Ramos (cell line): ENCODE data around the gene HCRTR1.

Experiments used
- in situ Hi-C: fragments of 300-500 bp; cut with MboI; formaldehyde crosslinking; loops from one replicate; pipeline ENCODE4 v1.14.3; 2022; ENCODE audit warnings: low sequenced_read_pairs; ENCODE audit not compliant: unreplicated experiment

Gene HCRTR1

DNA sequence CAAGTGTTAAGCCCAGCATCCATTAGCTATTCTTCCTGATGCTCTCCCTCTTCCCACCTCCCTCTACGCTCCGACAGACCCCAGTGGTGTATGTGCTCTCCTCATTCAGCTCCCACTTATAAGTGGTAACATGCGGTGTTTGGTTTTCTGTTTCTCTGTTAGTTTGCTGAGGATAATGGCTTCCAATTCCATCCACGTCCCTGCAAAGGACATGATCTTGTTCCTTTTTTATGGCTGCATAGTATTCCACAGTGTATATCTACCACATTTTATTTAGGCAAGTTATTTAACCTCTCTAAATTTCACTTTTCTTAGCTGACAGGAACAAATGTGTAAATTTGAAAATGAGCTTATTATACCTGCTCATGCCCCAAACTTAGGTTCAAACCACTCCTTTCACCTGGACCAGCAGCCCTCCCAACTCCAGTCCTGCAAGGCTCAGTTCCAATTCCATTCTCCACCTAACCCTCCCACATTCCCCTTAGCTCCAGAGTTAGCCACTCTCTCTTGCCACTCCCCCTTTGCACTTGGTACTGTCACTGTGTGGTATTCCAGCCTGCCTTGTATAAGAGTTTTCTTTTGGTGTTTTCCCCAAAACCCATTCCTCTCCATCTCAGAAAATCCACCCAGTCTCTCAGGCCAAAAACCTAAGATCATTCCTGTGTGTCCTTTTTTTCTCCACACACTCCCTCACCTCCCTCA is 28.9 kb downstream of the HCRTR1 start:
- in situ Hi-C loops = no loop called here

- in situ Hi-C loops = no loop called here
Observed at GRCh38 chr1:31647106-31647505, 29.6 kb downstream of the HCRTR1 start.

DNA sequence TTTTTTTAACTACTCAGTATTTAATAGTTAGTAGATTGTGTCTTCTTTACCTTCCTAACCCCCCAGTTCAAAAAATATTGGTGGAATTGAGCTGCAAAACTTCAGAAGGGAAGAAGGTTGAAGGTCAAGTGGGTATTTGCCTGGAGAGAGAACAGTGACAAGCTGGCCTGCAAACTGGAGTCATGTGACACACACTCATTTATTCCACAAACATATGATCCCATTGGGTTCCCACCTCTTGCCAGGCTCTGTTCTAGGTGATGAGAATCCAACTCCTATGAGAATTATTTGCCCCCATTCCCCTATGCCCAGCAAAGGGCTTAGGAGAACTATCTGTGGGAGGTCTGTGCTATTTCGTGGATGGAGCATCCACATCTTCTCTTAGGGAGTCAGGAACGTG is 30.7 kb downstream of the HCRTR1 start:
- in situ Hi-C loops = no loop called here

- in situ Hi-C loops = no loop called here
Observed at GRCh38 chr1:31648641-31649357, 31.3 kb downstream of the HCRTR1 start.

DNA sequence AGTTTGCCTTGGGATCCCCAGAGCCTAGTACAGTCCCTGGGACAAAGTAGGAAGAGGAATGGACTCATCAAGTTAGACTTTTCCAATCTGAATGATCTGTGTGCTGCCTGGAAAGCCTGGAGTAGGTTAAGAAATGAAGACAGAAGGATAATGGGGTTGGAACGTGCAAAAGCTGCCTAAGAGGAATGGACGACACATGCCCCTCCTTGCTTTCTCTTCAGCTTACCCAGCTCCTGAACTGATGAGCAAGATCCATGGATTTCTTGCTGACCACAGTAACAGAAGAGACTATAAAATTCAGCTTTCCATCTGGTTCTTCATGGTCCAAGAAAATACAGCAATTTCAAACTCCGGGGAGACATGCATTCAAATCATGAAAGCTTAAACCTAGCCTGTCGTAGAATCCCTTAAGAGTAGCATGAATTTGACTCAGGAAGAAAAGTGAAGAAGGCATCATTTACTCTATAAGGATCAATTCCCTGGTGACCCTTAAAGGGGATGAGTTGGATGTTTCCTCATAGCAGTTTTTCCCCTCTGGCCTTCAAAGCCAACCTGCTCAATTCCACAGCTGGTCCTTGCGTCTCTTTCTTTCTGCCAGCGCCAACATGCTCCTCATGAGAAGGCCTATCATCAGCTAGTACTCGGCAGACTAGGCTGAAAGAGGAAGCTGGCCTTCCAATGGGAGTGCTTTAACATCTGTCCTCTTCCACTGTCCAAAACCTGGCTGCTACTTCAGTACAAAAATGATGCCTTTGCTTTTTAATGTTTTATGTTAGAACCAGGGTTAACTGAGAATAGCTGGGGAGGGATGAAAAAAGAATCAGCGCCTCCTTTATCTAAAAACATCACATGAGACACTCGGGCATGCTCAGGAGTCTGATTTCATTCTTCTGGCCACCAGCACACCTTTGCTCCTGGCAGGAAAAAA is 32.9 kb downstream of the HCRTR1 start:
- in situ Hi-C loops = loop anchor here (25.0 kb wide), 1 partner anchor 312 kb away; no protein-coding TSS in a partner anchor

GRCh38 chr1:31651089-31651420 is 33.6 kb downstream of the HCRTR1 start:
- in situ Hi-C loops = loop anchor here (25.0 kb wide), 1 partner anchor 311 kb away; no protein-coding TSS in a partner anchor

DNA sequence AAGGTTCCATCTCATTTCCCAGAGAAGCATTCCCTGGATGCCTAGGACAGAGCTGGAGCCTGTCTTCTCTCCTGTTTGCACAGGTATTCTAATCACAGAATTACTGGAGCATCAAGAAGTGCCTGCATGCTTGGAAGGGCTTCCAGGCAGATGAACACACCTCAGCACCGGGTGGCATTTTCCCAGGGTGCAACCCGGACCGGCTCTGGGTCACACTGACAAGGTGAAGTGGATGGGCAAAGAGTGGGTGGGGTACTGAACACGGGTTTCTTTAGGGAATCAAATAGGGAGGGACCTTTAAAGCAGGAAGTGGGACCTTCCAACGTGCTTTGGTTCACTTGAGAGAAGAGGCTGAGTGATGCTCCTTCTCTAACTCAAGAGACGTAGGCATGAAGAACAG is 34.3 kb downstream of the HCRTR1 start:
- in situ Hi-C loops = loop anchor here (25.0 kb wide), 1 partner anchor 311 kb away; no protein-coding TSS in a partner anchor

DNA sequence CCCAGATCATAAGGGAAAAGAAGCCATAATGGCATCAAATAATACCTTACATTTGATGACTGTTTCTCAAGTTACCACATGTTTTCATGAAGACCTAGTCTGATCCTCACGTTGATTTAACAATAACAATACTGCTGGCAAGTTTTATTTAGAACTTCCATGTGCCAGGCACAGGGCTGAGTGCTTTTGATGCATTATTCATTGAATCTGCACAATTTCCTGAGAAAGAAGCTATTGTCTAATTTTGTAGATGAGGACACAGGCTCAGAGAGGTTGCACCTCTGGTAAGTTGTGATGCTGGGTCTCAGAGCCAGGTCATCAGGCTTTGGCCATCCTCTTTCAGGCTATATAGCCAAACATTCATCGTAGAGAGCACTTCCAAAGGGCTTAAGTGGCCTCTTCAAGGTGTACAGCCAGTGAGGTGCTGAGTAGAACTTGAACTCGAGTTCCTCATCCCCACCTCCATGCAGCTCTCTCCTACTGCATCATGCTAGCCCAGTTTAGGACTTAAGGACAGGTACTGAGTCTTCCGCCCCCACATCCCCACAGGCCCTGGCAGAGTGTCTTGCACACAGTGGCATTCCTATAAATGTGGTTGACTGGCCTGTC is 35.5 kb downstream of the HCRTR1 start:
- in situ Hi-C loops = loop anchor here (25.0 kb wide), 1 partner anchor 309 kb away; no protein-coding TSS in a partner anchor

- in situ Hi-C loops = loop anchor here (25.0 kb wide), 1 partner anchor 308 kb away; no protein-coding TSS in a partner anchor
Observed at GRCh38 chr1:31653717-31654473, 36.4 kb downstream of the HCRTR1 start.

DNA sequence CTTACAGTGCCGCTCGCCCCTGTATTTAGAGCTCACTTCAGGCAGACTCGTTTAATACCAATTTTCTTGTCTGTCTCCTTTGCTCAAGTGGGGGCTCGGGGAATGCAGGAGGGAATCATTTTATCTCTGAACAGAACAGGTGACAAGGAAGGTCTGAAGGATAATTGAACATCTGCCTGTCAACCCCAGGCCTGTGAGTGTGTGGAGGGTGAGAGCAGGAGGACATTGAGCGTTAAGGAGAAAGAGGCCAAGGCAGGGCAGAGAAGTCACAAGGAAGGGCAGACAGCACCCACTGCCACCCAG is 36.9 kb downstream of the HCRTR1 start:
- in situ Hi-C loops = loop anchor here (25.0 kb wide), 1 partner anchor 308 kb away; no protein-coding TSS in a partner anchor

DNA sequence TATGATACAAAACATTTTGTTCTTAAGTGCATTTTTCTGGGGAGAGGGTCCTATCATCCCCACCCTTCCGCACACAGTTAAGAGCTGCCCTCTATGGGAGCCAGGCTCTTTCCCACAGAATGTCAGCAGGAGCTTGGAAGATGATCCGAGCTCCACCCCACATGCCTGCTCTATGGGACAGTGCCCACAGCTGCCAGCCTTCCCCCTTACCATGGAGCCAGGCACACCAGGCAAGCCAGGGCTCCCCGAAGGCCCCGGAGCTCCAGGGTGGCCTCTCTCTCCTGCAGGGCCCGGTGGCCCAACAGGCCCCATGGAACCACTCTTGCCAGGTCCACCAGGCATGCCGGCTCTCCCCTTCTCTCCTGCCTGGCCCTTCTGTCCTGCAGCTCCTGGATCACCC is 37.6 kb downstream of the HCRTR1 start:
- in situ Hi-C loops = loop anchor here (25.0 kb wide), 1 partner anchor 307 kb away; no protein-coding TSS in a partner anchor

- in situ Hi-C loops = loop anchor here (25.0 kb wide), 1 partner anchor 307 kb away; no protein-coding TSS in a partner anchor
Observed at GRCh38 chr1:31655756-31656155, 38.3 kb downstream of the HCRTR1 start.

DNA sequence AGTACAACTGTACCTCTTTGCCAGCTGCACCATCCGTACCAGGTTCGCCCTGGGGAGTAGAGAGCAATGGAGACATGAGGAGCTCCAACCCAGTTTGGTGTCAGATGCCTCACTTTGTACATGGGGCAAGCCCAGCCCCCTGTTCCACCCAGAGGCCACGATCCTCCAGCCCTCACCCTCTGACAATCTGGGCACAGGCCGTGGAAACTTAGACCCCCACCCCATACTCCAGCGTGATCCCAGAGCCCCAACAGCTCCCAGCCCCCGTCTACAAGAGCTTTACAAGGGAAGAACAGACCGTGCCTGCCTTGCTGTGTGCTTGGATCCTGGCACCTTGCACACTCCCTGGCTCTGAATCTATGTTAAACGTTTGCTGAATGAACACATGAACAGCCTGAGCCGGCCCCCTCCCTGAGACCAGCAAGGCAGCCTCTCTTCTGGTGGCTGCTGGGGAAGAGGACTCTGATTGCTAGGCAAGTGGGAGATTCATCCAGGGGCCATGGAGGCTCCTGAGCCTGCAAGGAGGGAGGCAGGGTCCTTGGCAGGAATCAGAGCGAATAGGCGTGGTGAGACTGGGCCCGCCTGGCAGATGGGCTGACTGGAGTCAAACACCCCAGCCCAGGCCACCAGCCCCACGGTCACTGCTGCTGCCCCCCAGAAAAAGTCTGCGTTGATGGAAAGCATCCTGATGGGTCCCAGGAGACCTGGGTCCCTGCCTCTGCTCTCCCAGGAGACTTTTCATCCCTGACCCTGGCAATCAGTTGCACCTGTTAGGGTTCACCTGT is 39.7 kb downstream of the HCRTR1 start:
- in situ Hi-C loops = loop anchor here (25.0 kb wide), 1 partner anchor 305 kb away; no protein-coding TSS in a partner anchor

DNA sequence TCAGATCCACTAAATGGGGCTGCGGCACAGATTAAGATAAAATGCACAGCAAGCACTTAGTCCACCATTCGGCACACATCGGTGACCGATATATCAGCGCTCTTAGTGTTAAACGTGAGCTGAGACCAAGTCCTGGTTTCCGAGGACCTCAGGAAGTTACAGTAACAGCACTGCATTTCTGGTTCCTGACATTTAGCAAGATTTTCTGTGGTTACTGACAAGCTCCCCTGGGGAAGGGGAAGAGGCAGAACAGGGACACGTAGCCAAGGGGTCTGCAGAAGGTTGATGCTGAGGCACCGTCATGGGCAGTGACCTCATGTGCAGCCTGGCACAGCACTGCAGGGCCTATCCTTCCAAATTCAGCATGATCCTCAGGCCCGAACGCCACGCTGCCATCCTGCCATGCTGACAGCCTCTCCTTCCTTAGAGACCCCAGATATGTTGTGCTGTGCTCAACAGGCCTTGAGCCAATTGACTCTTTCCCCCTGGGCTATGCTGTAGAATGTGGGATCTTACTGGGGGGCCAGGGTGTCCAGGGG is 40.6 kb downstream of the HCRTR1 start:
- in situ Hi-C loops = loop anchor here (25.0 kb wide), 1 partner anchor 304 kb away; no protein-coding TSS in a partner anchor

- in situ Hi-C loops = loop anchor here (25.0 kb wide), 1 partner anchor 304 kb away; no protein-coding TSS in a partner anchor
Observed at GRCh38 chr1:31658721-31659120, 41.2 kb downstream of the HCRTR1 start.

DNA sequence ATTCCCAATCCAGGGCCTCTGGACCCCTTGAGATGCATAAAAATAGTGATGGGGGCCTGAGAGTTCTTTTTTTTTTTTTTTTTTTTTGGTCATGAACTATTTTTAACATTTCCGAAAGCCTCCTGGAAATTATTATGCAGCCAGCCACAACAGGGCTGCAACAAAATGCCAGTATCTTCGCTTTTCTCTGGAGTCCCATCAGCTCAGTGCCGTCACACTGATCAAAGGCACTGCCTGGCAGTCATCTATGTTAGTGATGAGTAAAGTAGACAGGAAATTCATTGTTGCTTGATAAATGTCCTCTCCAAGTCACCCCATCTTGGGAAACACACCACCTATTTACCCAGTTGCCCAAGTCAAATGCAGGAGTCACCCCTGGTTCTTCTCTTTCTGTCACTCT is 42.4 kb downstream of the HCRTR1 start:
- in situ Hi-C loops = loop anchor here (25.0 kb wide), 1 partner anchor 302 kb away; no protein-coding TSS in a partner anchor

GRCh38 chr1:31660871-31661455 is 43.5 kb downstream of the HCRTR1 start:
- in situ Hi-C loops = loop anchor here (25.0 kb wide), 1 partner anchor 301 kb away; no protein-coding TSS in a partner anchor

GRCh38 chr1:31661856-31662255 is 44.4 kb downstream of the HCRTR1 start:
- in situ Hi-C loops = loop anchor here (25.0 kb wide), 1 partner anchor 300 kb away; no protein-coding TSS in a partner anchor
